Measurements from ENCODE around the gene SLC11A2. TPM values are rescaled to one million over a fixed set of nuclear protein-coding genes. Genes with fewer than 3 reads are reported as not detected.
A peak's percentile ranks its signal among the peaks of the same experiment; 100 is the strongest.

SLC11A2 gene
- total and polyA plus RNA-seq, 2 experiments from 2014 or later = 44.3 to 63.8 TPM

DNA sequence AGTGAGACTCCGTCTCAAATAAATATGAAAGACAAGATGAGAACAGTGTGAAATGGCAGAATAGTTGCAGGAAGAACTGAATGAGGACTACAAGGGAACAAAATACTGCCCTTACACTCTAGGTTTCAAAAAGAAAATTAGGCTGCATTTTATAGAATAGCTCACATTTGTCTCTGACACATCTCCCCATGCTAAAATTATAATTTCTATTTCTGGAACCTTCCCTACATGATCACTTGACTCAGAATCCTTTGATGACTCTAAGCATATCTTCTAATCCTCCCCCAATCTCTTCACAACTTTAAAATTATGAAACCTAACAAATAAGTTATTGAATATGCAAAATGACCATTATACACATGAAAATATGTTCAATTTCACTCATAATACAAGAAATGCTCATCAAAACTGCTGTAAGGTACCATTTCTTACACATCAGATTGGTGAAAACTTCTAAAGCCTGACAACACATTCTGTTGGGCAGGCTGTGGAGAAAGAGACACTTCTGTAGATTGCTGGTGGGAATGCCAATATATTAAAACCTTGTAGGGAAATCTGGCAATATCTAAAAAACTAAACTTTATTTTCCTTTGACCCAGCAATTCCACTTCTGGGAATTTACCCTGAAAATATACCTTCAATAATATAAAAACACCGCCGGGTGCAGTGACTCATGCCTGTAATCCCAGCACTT is 78.1 kb downstream of the SLC11A2 start:
- TF ChIP-seq EZH2 (IDR thresholded peaks at IDR 0.05; ENCODE audit: borderline replicate concordance) (no peak), CTCF (IDR thresholded peaks at IDR 0.05; ENCODE audit: poor library complexity) (no peak), EZH2phosphoT487 (IDR thresholded peaks at IDR 0.05; ENCODE audit: low read depth, severe bottlenecking, unreplicated experiment) (no peak)
- no peaks in the 10 kb centered on the region for H3K9me2 ChIP-seq (replicated peaks; ENCODE audit: insufficient read depth)
- H3K36me3 ChIP-seq (replicated peaks; ENCODE audit: insufficient read depth, low read depth) = no peaks in the 10 kb centered on the region
- no peaks in the 10 kb centered on the region for H3K79me2 ChIP-seq
- no peak overlapping the region for H2AFZ ChIP-seq
- H3K27me3 ChIP-seq = no peaks in the 10 kb centered on the region
- no peaks in the 10 kb centered on the region for H3K4me1 ChIP-seq (ENCODE audit: insufficient read depth)
- no peaks in the 10 kb centered on the region for H3K9me3 ChIP-seq (ENCODE audit: low read depth)
- no peak overlapping the region for H3K27ac ChIP-seq
- WGBS (ENCODE audit: low lambda C conversion rate, missing lambda C conversion rate) = 91% methylated on average over 3 of the region's 3 CpGs
- no peaks in the 10 kb centered on the region for H4K20me1 ChIP-seq (ENCODE audit: insufficient read depth, poor library complexity, severe bottlenecking)
- H3K4me2 ChIP-seq = no peak overlapping the region
- no peak overlapping the region for H3K4me3 ChIP-seq
- DNase-seq (ENCODE audit: low spot score) = no peak

GRCh38 chr12:50937653-50938052 is 88.5 kb downstream of the SLC11A2 start:
- no peaks in the 10 kb centered on the region for H3K27me3 ChIP-seq
- H3K4me3 ChIP-seq = no peak overlapping the region
- H3K4me2 ChIP-seq = no peak overlapping the region
- 100% methylated on average over 1 of the region's 1 CpG for WGBS (ENCODE audit: low lambda C conversion rate, missing lambda C conversion rate)
- H3K36me3 ChIP-seq (replicated peaks; ENCODE audit: insufficient read depth, low read depth) = no peaks in the 10 kb centered on the region
- H3K27ac ChIP-seq = peak overlapping the region; percentile 94
- TF ChIP-seq CTCF (IDR thresholded peaks at IDR 0.05; ENCODE audit: poor library complexity) (no peak), EZH2 (IDR thresholded peaks at IDR 0.05; ENCODE audit: borderline replicate concordance) (no peak), EZH2phosphoT487 (IDR thresholded peaks at IDR 0.05; ENCODE audit: low read depth, severe bottlenecking, unreplicated experiment) (no peak)
- H4K20me1 ChIP-seq (ENCODE audit: insufficient read depth, poor library complexity, severe bottlenecking) = no peaks in the 10 kb centered on the region
- H3K4me1 ChIP-seq (ENCODE audit: insufficient read depth) = peaks cover 38% of the 10 kb centered on the region
- DNase-seq (ENCODE audit: low spot score) = no peak
- H3K79me2 ChIP-seq = no peaks in the 10 kb centered on the region
- H3K9me2 ChIP-seq (replicated peaks; ENCODE audit: insufficient read depth) = no peaks in the 10 kb centered on the region
- H2AFZ ChIP-seq = no peak overlapping the region
- H3K9me3 ChIP-seq (ENCODE audit: low read depth) = no peaks in the 10 kb centered on the region

DNA sequence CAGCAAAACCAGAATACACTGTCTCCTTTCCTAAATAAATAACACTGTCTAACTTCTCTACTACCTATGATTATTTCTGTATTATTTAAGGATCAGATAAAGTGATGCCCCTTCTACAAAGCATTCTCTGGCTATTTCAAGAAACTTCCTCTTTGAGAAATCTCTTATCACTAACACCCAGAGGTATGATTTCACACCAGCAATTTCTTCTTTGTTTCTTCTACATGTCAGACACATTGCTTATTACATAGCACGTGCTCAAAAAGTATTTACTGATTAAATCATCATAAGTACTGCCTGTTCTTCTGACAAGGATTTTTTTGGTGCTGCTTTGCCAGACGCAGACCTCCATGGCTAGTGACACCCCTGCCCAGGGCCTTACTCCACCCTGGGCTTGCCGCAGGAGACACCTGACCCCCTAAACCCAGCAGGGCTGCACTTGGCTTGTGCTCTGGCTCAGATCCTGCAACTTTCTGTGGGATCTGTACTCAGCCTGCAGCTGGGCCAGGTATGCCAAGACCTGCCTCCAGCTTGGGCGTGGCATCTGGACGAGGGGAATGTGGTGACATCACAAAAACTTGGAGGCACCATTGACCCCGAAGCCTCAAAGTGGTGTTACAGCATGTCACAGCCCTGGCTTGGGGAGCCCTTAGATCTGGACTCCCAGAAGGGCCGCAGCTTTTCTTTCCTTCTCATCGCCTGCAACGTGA is 89.2 kb downstream of the SLC11A2 start:
- no peaks in the 10 kb centered on the region for H3K9me3 ChIP-seq (ENCODE audit: low read depth)
- H3K4me2 ChIP-seq = no peak overlapping the region
- no peaks in the 10 kb centered on the region for H3K36me3 ChIP-seq (replicated peaks; ENCODE audit: insufficient read depth, low read depth)
- H3K4me1 ChIP-seq (ENCODE audit: insufficient read depth) = peaks cover 44% of the 10 kb centered on the region
- H3K27ac ChIP-seq = peak overlapping the region; percentile 94
- H2AFZ ChIP-seq = no peak overlapping the region
- no peak overlapping the region for H3K4me3 ChIP-seq
- H3K79me2 ChIP-seq = no peaks in the 10 kb centered on the region
- DNase-seq (ENCODE audit: low spot score) = no peak
- WGBS (ENCODE audit: low lambda C conversion rate, missing lambda C conversion rate) = 86% methylated on average over 9 of the region's 9 CpGs
- H3K9me2 ChIP-seq (replicated peaks; ENCODE audit: insufficient read depth) = no peaks in the 10 kb centered on the region
- no peaks in the 10 kb centered on the region for H4K20me1 ChIP-seq (ENCODE audit: insufficient read depth, poor library complexity, severe bottlenecking)
- H3K27me3 ChIP-seq = no peaks in the 10 kb centered on the region
- TF ChIP-seq EZH2 (IDR thresholded peaks at IDR 0.05; ENCODE audit: borderline replicate concordance) = no peak
- TF ChIP-seq CTCF (IDR thresholded peaks at IDR 0.05; ENCODE audit: poor library complexity) = no peak
- TF ChIP-seq EZH2phosphoT487 (IDR thresholded peaks at IDR 0.05; ENCODE audit: low read depth, severe bottlenecking, unreplicated experiment) = no peak
